NOMO-1 (cell line): ENCODE results near the gene PFKFB4.
"Not testable (repeated sequence)": the region's sequence is repeated elsewhere in the genome, so short reads cannot be mapped to it uniquely, and the experiment has no call there.

ENCODE experiments used
- DNase-seq, 2 experiments: peaks; one replicate each; lab custom pipeline; 2025; ENCODE audit not compliant: unreplicated experiment in 2 of 2; lab: John Stamatoyannopoulos, UW

The PFKFB4 gene

GRCh38 chr3:48535578-48535977, 21.0 kb downstream of the PFKFB4 start:
- DNase-seq: no peak

GRCh38 chr3:48532977-48533337, 23.6 kb downstream of the PFKFB4 start:
- DNase-seq: no peak

DNA sequence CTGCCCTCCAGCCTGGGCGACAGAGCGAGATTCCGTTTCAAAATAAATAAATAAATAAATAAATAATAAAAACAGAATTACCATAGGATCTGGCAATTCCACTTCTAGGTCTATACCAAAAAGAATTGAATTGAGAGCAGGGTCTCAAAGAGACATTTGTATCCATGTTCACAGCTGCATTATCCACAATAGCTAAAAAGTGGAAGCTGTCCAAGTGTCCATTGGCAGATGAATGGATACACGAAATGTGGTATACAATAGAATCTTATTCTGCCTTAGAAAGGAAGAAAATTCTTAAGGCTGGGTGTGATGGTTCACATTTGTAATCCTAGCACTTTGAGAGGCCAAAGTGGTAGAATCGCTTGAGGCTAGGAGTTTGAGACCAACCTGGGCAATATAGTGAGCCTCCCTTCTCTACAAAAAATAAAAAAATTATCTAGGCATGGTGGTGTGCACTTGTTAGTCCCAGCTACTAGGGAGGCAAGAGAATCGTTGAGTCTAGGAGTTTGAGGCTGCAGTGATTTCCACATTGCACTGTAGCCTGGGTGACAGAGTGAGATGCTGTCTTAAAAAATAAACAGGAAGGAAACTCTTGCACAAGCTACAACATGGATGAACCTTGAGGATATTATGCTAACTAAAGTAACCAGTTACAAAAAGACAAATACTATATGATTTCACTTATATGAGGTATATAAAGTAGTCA, 24.2 kb downstream of the PFKFB4 start:
- DNase-seq: peak in 1 of 2 experiments; percentile 30

DNA sequence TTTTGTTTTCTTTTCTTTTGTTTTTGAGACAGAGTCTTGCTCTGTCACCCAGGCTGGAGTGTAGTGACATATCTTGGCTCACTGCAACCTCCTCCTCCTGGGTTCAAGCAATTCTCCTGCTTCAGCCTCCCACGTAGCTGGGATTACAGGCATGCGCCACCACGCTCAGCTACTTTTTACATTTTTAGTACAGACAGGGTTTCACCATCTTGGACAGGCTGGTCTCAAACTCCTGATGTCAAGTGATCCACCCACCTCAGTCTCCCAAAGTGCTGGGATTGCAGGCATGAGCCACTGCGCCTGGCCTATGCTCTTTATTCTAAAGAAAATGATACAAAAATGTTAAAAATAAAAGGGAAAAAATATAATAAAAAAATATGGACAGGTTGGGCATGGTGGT, 25.9 kb downstream of the PFKFB4 start:
- not testable (repeated sequence) for DNase-seq

- peak; percentile 53 to 87 for DNase-seq
Measured at GRCh38 chr3:48528754-48529153, 27.8 kb downstream of the PFKFB4 start.

GRCh38 chr3:48528048-48528447, 28.6 kb downstream of the PFKFB4 start:
- peak; percentile 65 to 86 for DNase-seq

DNA sequence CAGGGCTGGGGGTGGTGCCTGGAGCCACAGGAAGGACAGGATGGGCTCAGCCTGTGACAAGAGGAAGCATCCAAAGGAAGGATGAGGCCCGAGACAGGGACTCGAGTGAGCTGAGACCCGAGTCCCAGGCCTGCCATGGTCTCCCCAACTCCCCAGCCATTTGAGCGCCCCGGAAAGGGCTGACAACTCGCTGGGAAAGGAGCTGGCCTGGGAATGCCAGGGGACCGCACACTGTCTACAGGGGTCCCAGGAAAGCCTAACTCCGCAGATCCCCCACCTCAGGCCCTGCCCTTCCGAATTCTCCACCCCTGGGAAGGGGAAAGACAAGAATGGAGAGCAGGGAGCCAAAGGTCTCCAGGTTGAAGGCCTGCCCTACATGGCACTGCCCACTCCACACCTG, 31.6 kb downstream of the PFKFB4 start:
- DNase-seq: no peak

DNA sequence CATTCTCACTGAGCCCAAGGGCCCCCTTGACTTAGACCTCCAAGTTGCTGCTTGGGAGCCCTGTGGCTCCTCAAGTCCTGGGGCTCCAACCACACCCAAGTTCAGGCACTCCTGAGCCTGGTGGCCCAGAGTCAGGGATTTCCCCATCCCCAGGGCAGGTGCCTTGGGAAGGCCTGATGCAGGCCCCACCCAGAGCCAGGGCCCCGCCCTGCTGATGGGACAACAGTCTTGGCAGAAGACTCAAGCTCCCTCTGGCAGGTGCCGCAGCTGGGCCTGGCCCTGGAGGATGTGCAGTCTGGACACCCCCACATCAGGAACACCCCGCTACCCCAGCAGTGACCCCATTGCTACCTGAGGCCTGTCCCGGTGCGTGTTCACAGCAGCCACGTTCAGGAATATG, 35.0 kb downstream of the PFKFB4 start:
- DNase-seq: no peak

DNA sequence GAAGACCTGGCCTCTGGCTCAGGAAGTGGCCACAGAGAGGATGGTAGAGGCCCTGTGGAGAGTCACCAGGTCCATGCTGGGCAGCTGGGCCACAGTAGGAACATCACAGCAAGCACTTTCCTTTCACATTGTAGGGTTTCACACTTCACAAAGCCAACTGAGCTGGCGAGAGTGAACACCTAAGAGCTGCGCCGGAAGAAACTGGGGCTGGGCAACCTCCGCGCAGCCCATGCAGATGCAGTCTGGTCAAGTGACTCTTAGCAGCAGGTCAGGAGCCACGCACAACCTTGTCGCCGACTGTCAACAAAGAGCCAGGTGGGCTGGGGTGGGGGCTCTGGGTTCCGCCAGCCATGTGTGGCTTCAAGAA, 37.3 kb downstream of the PFKFB4 start:
- no peak for DNase-seq

- no peak for DNase-seq
Measured at GRCh38 chr3:48518638-48519276, 37.8 kb downstream of the PFKFB4 start.

GRCh38 chr3:48518069-48518468, 38.5 kb downstream of the PFKFB4 start:
- no peak for DNase-seq

DNA sequence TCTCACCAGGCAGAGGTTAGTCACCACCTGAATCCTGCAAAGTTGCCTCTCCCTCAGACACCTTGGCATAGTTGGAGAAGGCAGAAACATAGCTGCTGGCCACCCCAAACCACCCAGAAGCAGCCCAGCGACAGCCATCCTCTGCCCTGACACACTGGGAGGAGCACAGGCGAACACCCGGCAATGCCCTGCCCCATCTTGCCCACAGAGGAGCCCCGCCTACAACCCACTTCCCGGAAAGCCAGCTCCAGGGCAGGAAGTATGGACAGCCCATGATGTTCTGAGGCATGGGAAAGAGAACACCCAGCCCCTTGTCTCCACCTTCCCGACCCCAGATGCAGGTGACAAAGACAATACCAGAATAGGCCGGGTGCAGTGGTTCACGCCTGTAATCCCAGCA, 40.0 kb downstream of the PFKFB4 start:
- DNase-seq: no peak

- no peak for DNase-seq
Measured at GRCh38 chr3:48514431-48515227, 42.0 kb downstream of the PFKFB4 start.

GRCh38 chr3:48511551-48511950, 45.1 kb downstream of the PFKFB4 start:
- DNase-seq: no peak

DNA sequence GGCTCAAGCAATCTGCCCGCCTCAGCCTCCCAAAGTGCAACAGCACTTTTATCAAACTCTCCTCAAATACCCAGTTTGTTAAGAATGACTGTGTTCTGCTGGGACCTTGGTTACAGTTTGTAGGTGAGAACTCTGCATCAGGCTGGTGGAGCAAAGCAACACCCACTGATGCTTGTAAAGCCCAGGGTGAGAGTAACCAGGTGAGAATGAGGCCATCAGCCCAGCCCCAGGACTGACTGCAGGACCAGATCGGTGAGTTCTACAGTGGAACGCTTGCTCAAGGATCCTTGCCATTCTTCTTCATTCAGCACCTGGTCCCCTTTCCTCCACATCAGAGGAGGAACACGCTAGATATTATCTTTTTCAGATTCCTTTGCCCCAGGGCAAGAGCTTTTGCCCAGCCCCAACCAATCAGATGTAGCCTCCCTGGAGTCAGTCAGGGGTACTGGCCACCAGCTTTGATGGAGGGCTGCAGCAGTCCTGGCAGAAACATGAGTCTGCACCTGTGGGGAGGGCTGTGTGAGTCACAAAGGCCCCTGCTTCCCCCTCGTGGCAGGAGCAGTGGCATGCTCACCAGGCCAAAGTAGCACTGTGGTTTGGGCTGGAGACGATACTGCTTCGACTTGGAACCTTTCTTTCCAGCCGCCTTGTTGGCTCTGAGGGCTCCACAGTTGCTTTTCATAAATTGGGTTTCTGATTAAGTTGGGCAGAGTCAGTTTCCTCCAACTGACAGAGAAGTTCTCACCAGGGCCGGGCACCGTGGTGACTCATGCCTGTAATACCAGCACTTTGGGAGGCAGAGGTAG, 49.1 kb downstream of the PFKFB4 start:
- DNase-seq: peak; percentile 56 to 65

DNA sequence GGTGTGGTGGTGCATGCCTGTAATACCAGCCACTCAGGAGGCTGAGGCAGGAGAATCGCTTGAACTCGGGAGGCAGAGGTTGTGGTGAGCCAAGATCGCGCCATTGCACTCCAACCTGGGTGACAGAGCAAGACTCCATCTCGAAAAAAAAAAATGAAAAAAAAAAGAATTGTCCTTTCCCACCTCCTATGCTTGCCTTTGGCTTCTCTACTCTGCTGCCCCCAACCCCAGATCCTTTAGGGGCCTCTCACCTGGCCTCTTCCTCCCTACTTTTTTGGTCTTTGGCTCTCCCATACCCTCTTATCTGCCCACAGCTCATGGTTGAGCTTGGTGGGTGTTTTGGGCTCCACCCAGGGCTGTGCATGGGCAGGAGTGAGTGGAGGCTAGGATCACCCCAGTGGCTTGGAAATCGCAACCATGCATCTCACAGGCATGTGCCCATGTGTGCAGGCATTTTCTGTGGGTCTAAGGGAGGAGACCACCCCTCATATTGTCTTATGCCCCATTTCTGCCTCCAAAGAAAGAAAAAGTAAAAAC, 50.6 kb downstream of the PFKFB4 start:
- DNase-seq: no peak

DNA sequence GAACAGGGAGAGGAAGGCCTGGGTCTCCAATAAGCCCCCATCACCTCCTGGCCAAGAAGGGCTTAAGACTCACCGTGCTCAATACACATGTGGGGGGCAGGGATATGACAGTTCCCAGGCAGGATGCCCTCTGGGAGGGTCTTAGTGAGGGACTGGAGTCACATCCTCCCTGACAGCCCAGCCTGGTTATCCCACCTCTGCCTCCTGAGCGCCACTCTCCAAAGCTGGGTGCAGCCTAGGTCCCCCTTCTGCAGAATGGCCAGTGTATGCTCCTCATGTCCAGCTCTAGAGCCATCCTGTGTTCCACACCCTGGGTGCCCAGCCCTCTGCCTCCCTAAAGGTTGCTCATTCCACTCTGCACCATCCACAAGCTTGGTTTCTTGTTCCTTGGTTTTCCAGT, 51.5 kb downstream of the PFKFB4 start:
- no peak for DNase-seq

- peak; percentile 18 to 32 for DNase-seq
Measured at GRCh38 chr3:48504051-48504946, 52.3 kb downstream of the PFKFB4 start, which contains the start of gene SHISA5. Gene SHISA5, minus strand, starts transcription at chr3:48504174. Its CDS starts 80 bp downstream, at chr3:48504094.

DNA sequence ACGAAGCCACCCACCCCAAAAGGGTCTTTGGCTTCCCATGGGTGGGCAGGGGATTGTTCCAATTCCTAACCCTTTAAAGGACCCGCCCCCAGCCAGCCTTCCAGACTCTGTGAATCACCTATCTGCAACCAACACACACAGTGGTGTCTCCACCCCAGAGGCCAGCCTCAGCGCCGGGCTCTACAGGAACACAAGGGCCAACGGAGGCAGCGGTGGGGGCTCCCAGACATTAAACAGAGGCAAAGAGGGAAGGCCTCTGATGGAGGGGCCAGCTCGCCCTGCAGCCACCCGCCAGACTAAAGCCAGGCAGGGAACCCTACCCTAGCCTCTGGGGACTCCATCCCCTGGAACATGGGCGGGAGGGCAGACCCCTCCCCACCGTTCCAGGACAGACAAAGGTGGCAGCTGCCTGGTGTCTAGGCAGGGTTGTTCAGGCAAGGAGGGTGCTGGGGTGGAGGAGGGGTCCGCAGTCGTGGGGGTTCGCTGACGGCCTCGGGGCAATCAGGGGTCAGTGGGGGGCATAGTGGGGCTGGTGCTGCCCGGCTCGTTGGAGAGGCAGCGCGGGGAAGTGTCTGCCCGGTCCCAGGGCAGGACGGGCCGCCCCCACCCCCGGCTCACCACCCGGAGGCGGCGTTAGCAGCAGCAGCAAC, 53.1 kb downstream of the PFKFB4 start:
- DNase-seq: no peak
